Stimulated activated CD4-positive, alpha-beta T cell treated with anti-CD3 and anti-CD28 coated beads, Interleukin-15, amount 100 ng/mL, for 24 hours (primary cell): Measurements from ENCODE around the gene ZNF236.
"Not testable (repeated sequence)": the region's sequence is repeated elsewhere in the genome, so short reads cannot be mapped to it uniquely, and the experiment has no call there.

Source experiments
- DNase-seq: peaks from one replicate; pipeline ENCODE4 v3.0.0-alpha.2; 2020

The ZNF236 gene

GRCh38 chr18:76953583-76954233 lies 131.4 kb downstream of the ZNF236 start:
- no peak for DNase-seq

- DNase-seq: no peak
Measured at GRCh38 chr18:76955524-76956170, 133.3 kb downstream of the ZNF236 start.

- no peak for DNase-seq
Measured at GRCh38 chr18:76956648-76957047, 134.3 kb downstream of the ZNF236 start.

GRCh38 chr18:76957384-76958355 lies 135.3 kb downstream of the ZNF236 start:
- DNase-seq: no peak

- DNase-seq: no peak
Measured at GRCh38 chr18:76958692-76959341, 136.5 kb downstream of the ZNF236 start.

- no peak for DNase-seq
Measured at GRCh38 chr18:76959605-76960004, 137.2 kb downstream of the ZNF236 start.

GRCh38 chr18:76960528-76961035 lies 138.2 kb downstream of the ZNF236 start:
- no peak for DNase-seq

GRCh38 chr18:76962851-76963250 lies 140.5 kb downstream of the ZNF236 start:
- no peak for DNase-seq

- DNase-seq: no peak
Measured at GRCh38 chr18:76963936-76964335, 141.6 kb downstream of the ZNF236 start.

GRCh38 chr18:76965555-76966151 lies 143.3 kb downstream of the ZNF236 start:
- not testable (repeated sequence) for DNase-seq

GRCh38 chr18:76967299-76967698 lies 144.9 kb downstream of the ZNF236 start:
- not testable (repeated sequence) for DNase-seq

- no peak for DNase-seq
Measured at GRCh38 chr18:76967721-76968472, 145.5 kb downstream of the ZNF236 start.

- no peak for DNase-seq
Measured at GRCh38 chr18:76970770-76971559, 148.6 kb downstream of the ZNF236 start.

GRCh38 chr18:76972241-76972640 lies 149.9 kb downstream of the ZNF236 start:
- DNase-seq: no peak

- no peak for DNase-seq
Measured at GRCh38 chr18:76972846-76973519, 150.6 kb downstream of the ZNF236 start.

GRCh38 chr18:76973520-76974266 lies 151.3 kb downstream of the ZNF236 start:
- DNase-seq: no peak

GRCh38 chr18:76974386-76974785 lies 152.0 kb downstream of the ZNF236 start:
- no peak for DNase-seq

- DNase-seq: no peak
Measured at GRCh38 chr18:76975577-76976110, 153.3 kb downstream of the ZNF236 start.

GRCh38 chr18:76977108-76977621 lies 154.8 kb downstream of the ZNF236 start:
- DNase-seq: no peak
